ENCODE results near the gene DNAJB5.

GRCh38 chr9:35000535-35001284, 11.2 kb downstream of the DNAJB5 start:
- TF ChIP-seq CTCF (conservative IDR thresholded peaks at IDR 0.05; ENCODE audit: low read depth in 2 of 2) = no peak
- no peak for TF ChIP-seq EZH2 (IDR thresholded peaks at IDR 0.05; ENCODE audit: low read depth, unreplicated experiment)
